ENCODE measurements around the gene AKAP5.

GRCh38 chr14:64447876-64448670, 17.2 kb upstream of the AKAP5 start:
- TF ChIP-seq CTCF (CRISPR knock-in tag; IDR thresholded peaks at IDR 0.05) (no peak), ZNF782 (CRISPR knock-in tag; IDR thresholded peaks at IDR 0.05; ENCODE audit: borderline replicate concordance) (no peak), ZFP82 (CRISPR knock-in tag; IDR thresholded peaks at IDR 0.05; ENCODE audit: borderline replicate concordance) (no peak), HNRNPK (IDR thresholded peaks at IDR 0.05; ENCODE audit: low read depth, low read length, poor library complexity, severe bottlenecking) (no peak), ARNT (IDR thresholded peaks at IDR 0.05) (no peak), ZNF232 (CRISPR knock-in tag; IDR thresholded peaks at IDR 0.05; ENCODE audit: borderline replicate concordance) (no peak), ZNF781 (CRISPR knock-in tag; IDR thresholded peaks at IDR 0.05; ENCODE audit: borderline replicate concordance, not compliant biosample characterization) (no peak), TCF12 (IDR thresholded peaks at IDR 0.05) (no peak), TCF12 (CRISPR knock-in tag; IDR thresholded peaks at IDR 0.05) (no peak), FOXK1 (CRISPR knock-in tag; IDR thresholded peaks at IDR 0.05; ENCODE audit: borderline replicate concordance, low read depth) (no peak), ZNF710 (CRISPR knock-in tag; IDR thresholded peaks at IDR 0.05; ENCODE audit: borderline replicate concordance) (no peak), TEF (CRISPR knock-in tag; IDR thresholded peaks at IDR 0.05) (no peak), REST (IDR thresholded peaks at IDR 0.05; ENCODE audit: borderline replicate concordance in 1 of 2, low read depth in 1 of 2, low read length in 2 of 2) (no peak)

Measured in HepG2 (cell line).